ENCODE measurements around the gene SNAP91.

GRCh38 chr6:83601119-83601518 is 107.8 kb downstream of the SNAP91 start:
- TF ChIP-seq YY1 (IDR thresholded peaks at IDR 0.05; ENCODE audit: insufficient read depth, insufficient read length) (no peak), ZNF274 (IDR thresholded peaks at IDR 0.05; ENCODE audit: low read depth, low read length) (no peak)

Measured in NT2/D1 (cell line).